A673 (cell line): ENCODE data around the gene PDCD1. TPM values are rescaled to one million over a fixed set of nuclear protein-coding genes. Genes with fewer than 3 reads are reported as not detected.

ENCODE experiments used
- BruUV-seq: library from RNA; stranded (reverse); fragments of 400-500 nt; replicated peaks from 2 replicates; lab custom pipeline; 2021; lab: Mats Ljungman, UMichigan
- CTCF ChIA-PET: fragments of 300-600 bp; sonication (Branson Sonifier 250); formaldehyde crosslinking; loops from one replicate; lab custom pipeline; 2022; ENCODE audit warnings: antibody characterized with exemption; lab: Charles Lee
- POLR2A ChIA-PET: fragments of 300-600 bp; sonication (Branson Sonifier 250); formaldehyde crosslinking; loops from one replicate; lab custom pipeline; 2022; ENCODE audit warnings: antibody characterized with exemption; ENCODE audit not compliant: low non-redundant PET; lab: Charles Lee
- DNase-seq: peaks from one replicate; pipeline ENCODE4 v3.0.0-alpha.2; 2015; ENCODE audit warnings: low spot score
- H3K27ac ChIP-seq: fragments of 200-600 bp; sonication (generic); 2 replicates; pipeline ENCODE4 v1.5.1; 2016; ENCODE audit warnings: mixed run types, low read depth, mild to moderate bottlenecking, mixed read lengths, antibody characterized with exemption, low read length; ENCODE audit not compliant: poor library complexity, severe bottlenecking
- H3K27me3 ChIP-seq: fragments of 200-600 bp; sonication (generic); replicated peaks from 2 replicates; pipeline ENCODE4 v1.6.1; 2017; ENCODE audit warnings: mixed run types, low read depth, mild to moderate bottlenecking, mixed read lengths, antibody characterized with exemption, low read length; ENCODE audit not compliant: insufficient read depth, poor library complexity
- H3K36me3 ChIP-seq: fragments of 200-600 bp; sonication (generic); 2 replicates; pipeline ENCODE4 v1.6.1; 2016; ENCODE audit warnings: mixed run types, mild to moderate bottlenecking, mixed read lengths, antibody characterized with exemption, low read length; ENCODE audit not compliant: insufficient read depth, poor library complexity, severe bottlenecking
- H3K4me1 ChIP-seq: fragments of 200-600 bp; sonication (generic); 2 replicates; pipeline ENCODE4 v1.6.1; 2017; ENCODE audit warnings: mixed run types, mild to moderate bottlenecking, mixed read lengths, antibody characterized with exemption, low read length; ENCODE audit not compliant: insufficient read depth, poor library complexity, severe bottlenecking
- H3K4me3 ChIP-seq: fragments of 200-600 bp; sonication (generic); 2 replicates; pipeline ENCODE4 v1.5.1; 2016; ENCODE audit warnings: low read depth, mixed run types, mild to moderate bottlenecking, mixed read lengths, low read length; ENCODE audit not compliant: poor library complexity, severe bottlenecking
- H3K9me3 ChIP-seq: fragments of 200-600 bp; sonication (generic); 2 replicates; pipeline ENCODE4 v1.6.1; 2016; ENCODE audit warnings: mixed run types, low read depth, mild to moderate bottlenecking, mixed read lengths, antibody characterized with exemption, low read length; ENCODE audit not compliant: poor library complexity, severe bottlenecking
- EZH2 ChIP-seq: fragments of 200-600 bp; sonication (generic); IDR thresholded peaks from 2 replicates; pipeline ENCODE4 v1.6.1; 2017; ENCODE audit warnings: borderline replicate concordance, low read depth, mild to moderate bottlenecking, mixed read lengths, antibody characterized with exemption, low read length; ENCODE audit not compliant: poor library complexity, severe bottlenecking
- intact Hi-C: fragments of 100-400 bp; cut with micrococcal nuclease; formaldehyde crosslinking; loops from one replicate; pipeline ENCODE4 v1.10.0; 2022; ENCODE audit not compliant: unreplicated experiment
- total RNA-seq: library from RNA; stranded (reverse); gene quantifications from 2 replicates; pipeline ENCODE4 v1.2.3, GENCODE V29; 2021
- TF ChIP-seq, protein P1 (sequence below): fragments of 300-800, 200-600 bp; sonication (generic); conservative IDR thresholded peaks from 2 replicates; pipeline ENCODE4 v1.5.1; 2017; ENCODE audit warnings: low read depth, mild to moderate bottlenecking, antibody characterized with exemption, low read length, moderate library complexity, mixed read lengths

Gene PDCD1
- total RNA-seq, 1 experiment from 2014 or later: 0.34 TPM

DNA sequence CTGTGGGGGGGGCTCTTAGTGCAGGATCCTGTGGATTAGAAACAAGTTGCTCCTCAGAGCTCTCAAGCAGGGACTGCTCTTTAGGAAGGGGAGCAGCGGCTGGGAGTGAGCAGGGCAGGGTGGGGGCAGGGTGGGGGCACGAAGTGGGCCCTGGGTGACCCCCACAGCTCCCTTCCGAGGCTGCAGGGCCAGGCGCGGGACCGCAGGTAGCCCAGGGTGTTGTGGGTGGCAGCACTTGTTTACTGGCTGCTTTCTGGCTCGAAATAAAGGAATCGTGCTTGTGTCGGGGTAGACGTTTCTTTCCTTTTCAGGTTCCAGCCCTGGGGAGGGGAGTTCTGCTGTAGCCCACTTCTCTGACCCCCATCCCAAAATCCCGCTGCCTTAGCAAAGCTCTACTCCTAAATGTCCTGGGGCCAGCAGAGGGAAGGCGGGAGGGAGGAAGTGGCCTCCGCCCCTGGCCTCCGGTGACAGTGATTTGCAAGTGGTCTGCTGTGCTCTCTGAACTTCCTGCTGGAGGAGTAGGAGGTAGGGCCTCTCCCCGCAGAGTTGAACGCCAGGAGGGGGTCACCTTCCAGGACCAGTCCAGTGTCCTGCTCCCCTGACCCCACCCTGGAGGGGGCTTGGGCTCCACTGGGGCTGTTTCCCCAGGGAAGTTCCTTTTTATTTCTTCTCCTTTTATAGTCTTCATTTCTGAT, 41.4 kb downstream of the PDCD1 start:
- intact Hi-C loops: no loop called here
- no peaks in the 10 kb centered on the region for H3K36me3 ChIP-seq
- POLR2A ChIA-PET: interaction anchor here (0.7 kb wide), 1 partner anchor 63 kb away, joined by 8 read pairs; no protein-coding TSS in a partner anchor
- H3K9me3 ChIP-seq: no peaks in the 10 kb centered on the region
- peak overlapping the region; percentile 100 for H3K27ac ChIP-seq
- peaks cover 63% of the 10 kb centered on the region for H3K4me1 ChIP-seq
- TF ChIP-seq EZH2: no peak
- TF ChIP-seq, protein P1, sequence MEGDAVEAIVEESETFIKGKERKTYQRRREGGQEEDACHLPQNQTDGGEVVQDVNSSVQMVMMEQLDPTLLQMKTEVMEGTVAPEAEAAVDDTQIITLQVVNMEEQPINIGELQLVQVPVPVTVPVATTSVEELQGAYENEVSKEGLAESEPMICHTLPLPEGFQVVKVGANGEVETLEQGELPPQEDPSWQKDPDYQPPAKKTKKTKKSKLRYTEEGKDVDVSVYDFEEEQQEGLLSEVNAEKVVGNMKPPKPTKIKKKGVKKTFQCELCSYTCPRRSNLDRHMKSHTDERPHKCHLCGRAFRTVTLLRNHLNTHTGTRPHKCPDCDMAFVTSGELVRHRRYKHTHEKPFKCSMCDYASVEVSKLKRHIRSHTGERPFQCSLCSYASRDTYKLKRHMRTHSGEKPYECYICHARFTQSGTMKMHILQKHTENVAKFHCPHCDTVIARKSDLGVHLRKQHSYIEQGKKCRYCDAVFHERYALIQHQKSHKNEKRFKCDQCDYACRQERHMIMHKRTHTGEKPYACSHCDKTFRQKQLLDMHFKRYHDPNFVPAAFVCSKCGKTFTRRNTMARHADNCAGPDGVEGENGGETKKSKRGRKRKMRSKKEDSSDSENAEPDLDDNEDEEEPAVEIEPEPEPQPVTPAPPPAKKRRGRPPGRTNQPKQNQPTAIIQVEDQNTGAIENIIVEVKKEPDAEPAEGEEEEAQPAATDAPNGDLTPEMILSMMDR: no peak
- DNase-seq: no peak
- H3K4me3 ChIP-seq: no peak overlapping the region
- no TSS peak for BruUV-seq
- no peaks in the 10 kb centered on the region for H3K27me3 ChIP-seq
- CTCF ChIA-PET: no interaction called here

DNA sequence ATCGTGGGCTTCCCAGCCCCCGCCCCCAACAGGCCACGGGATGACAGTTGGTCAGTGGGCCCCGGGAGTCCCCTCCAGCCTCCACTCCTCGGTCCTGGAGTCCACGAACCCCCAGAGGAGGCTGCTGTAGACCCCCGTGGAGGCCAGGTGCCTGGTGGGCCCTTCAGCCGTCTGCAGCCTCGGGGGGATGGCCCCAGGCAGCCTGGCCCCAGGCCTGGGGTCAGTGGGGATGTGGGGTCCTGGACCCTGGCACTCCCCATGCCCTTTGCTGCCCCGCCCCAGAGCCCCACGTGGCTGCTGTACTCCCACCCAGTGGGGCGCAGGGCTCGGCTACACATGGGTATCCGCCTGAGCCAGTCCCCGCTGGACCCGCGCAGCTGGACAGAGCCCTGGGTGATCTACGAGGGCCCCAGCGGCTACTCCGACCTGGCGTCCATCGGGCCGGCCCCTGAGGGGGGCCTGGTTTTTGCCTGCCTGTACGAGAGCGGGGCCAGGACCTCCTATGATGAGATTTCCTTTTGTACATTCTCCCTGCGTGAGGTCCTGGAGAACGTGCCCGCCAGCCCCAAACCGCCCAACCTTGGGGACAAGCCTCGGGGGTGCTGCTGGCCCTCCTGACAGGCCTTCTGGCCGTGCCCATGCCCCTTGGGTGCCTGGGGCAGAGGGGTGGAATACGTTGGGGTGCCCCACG, 42.1 kb downstream of the PDCD1 start:
- Histone ChIP-seq H3K36me3 (no peaks in the 10 kb centered on the region), H3K9me3 (no peaks in the 10 kb centered on the region), H3K4me3 (no peak overlapping the region), H3K27ac (peak overlapping the region; percentile 100), H3K4me1 (peaks cover 61% of the 10 kb centered on the region), H3K27me3 (no peaks in the 10 kb centered on the region)
- no peak for DNase-seq
- CTCF ChIA-PET: no interaction called here
- no peak for TF ChIP-seq EZH2
- TF ChIP-seq, protein P1: no peak
- BruUV-seq: no TSS peak
- POLR2A ChIA-PET: no interaction called here
- intact Hi-C loops: no loop called here

- no peak for DNase-seq
- H3K4me1 ChIP-seq: peaks cover 60% of the 10 kb centered on the region
- H3K36me3 ChIP-seq: no peaks in the 10 kb centered on the region
- TF ChIP-seq, protein P1: no peak
- TF ChIP-seq EZH2: no peak
- POLR2A ChIA-PET: interaction anchor here (0.6 kb wide), 1 partner anchor 17 kb away, joined by 4 read pairs; no protein-coding TSS in a partner anchor
- intact Hi-C loops: no loop called here
- no peaks in the 10 kb centered on the region for H3K9me3 ChIP-seq
- no peak overlapping the region for H3K4me3 ChIP-seq
- no TSS peak for BruUV-seq
- peak overlapping the region; percentile 100 for H3K27ac ChIP-seq
- CTCF ChIA-PET: no interaction called here
- H3K27me3 ChIP-seq: no peaks in the 10 kb centered on the region
Observed at GRCh38 chr2:241815477-241816430, 42.9 kb downstream of the PDCD1 start.
